Embryonic facial prominence (tissue), 1 donor: ENCODE results near the gene CAMKK2.
"Not testable (repeated sequence)": the region's sequence is repeated elsewhere in the genome, so short reads cannot be mapped to it uniquely, and the experiment has no call there.

ENCODE experiments used
- DNase-seq: peaks from one replicate; pipeline ENCODE4 v3.0.0-alpha.2; 2016; ENCODE audit errors: extremely low spot score

Gene CAMKK2

GRCh38 chr12:121298411-121298810 is 1.9 kb upstream of the CAMKK2 start:
- not testable (repeated sequence) for DNase-seq

GRCh38 chr12:121297435-121297991 is 1.0 kb upstream of the CAMKK2 start:
- DNase-seq, result no peak

- no peak for DNase-seq
These were observed 527 bp downstream of the CAMKK2 start for GRCh38 chr12:121295746-121296617.

GRCh38 chr12:121295116-121295745 is 1.3 kb downstream of the CAMKK2 start:
- no peak for DNase-seq

- DNase-seq, result no peak
These were observed 2.2 kb downstream of the CAMKK2 start for GRCh38 chr12:121294151-121294889.

GRCh38 chr12:121293603-121294002 is 2.9 kb downstream of the CAMKK2 start:
- no peak for DNase-seq

GRCh38 chr12:121290410-121290809 is 6.1 kb downstream of the CAMKK2 start:
- DNase-seq, result no peak

GRCh38 chr12:121289962-121290361 is 6.5 kb downstream of the CAMKK2 start:
- no peak for DNase-seq

- no peak for DNase-seq
These were observed 7.5 kb downstream of the CAMKK2 start for GRCh38 chr12:121288986-121289385.

- no peak for DNase-seq
These were observed 8.2 kb downstream of the CAMKK2 start for GRCh38 chr12:121288158-121288845.

- no peak for DNase-seq
These were observed 9.1 kb downstream of the CAMKK2 start for GRCh38 chr12:121287267-121287954.

GRCh38 chr12:121285856-121286255 is 10.7 kb downstream of the CAMKK2 start:
- no peak for DNase-seq

- DNase-seq, result no peak
These were observed 11.7 kb downstream of the CAMKK2 start for GRCh38 chr12:121284551-121285390.

- DNase-seq, result no peak
These were observed 12.7 kb downstream of the CAMKK2 start for GRCh38 chr12:121283841-121284240.

- DNase-seq, result no peak
These were observed 13.1 kb downstream of the CAMKK2 start for GRCh38 chr12:121283388-121283787.

GRCh38 chr12:121282910-121283309 is 13.6 kb downstream of the CAMKK2 start:
- DNase-seq, result not testable (repeated sequence)

GRCh38 chr12:121282072-121282742 is 14.3 kb downstream of the CAMKK2 start:
- no peak for DNase-seq

GRCh38 chr12:121281116-121281515 is 15.4 kb downstream of the CAMKK2 start:
- DNase-seq, result not testable (repeated sequence)

- not testable (repeated sequence) for DNase-seq
These were observed 16.0 kb downstream of the CAMKK2 start for GRCh38 chr12:121280531-121280930.
